NCI-H510A treated with DMSO at 0.1 percent for 48 hours (cell line): Measurements from ENCODE around the gene EHBP1L1.
"Not testable (repeated sequence)": the region's sequence is repeated elsewhere in the genome, so short reads cannot be mapped to it uniquely, and the experiment has no call there.

Source experiments
- DNase-seq: peaks from one replicate; lab custom pipeline; 2025; lab: John Stamatoyannopoulos, UW

Gene EHBP1L1

GRCh38 chr11:65560555-65561418 is 15.1 kb upstream of the EHBP1L1 start:
- peak; percentile 19 for DNase-seq

- no peak for DNase-seq
Observed at GRCh38 chr11:65562020-65562419, 13.8 kb upstream of the EHBP1L1 start.

GRCh38 chr11:65562788-65563187 is 13.1 kb upstream of the EHBP1L1 start:
- DNase-seq = no peak

- DNase-seq = no peak
Observed at GRCh38 chr11:65563601-65564000, 12.3 kb upstream of the EHBP1L1 start.

GRCh38 chr11:65564879-65565559 is 10.8 kb upstream of the EHBP1L1 start:
- DNase-seq = not testable (repeated sequence)

- DNase-seq = no peak
Observed at GRCh38 chr11:65565624-65566453, 10.0 kb upstream of the EHBP1L1 start.

GRCh38 chr11:65569164-65569972 is 6.5 kb upstream of the EHBP1L1 start:
- DNase-seq = no peak

- peak; percentile 98 for DNase-seq
Observed at GRCh38 chr11:65569973-65570918, 5.6 kb upstream of the EHBP1L1 start, which contains the start of gene ZNRD2. Gene ZNRD2, plus strand, starts transcription at chr11:65570477. Its CDS starts 15 bp downstream, at chr11:65570492.

GRCh38 chr11:65571420-65571819 is 4.4 kb upstream of the EHBP1L1 start:
- no peak for DNase-seq

GRCh38 chr11:65571940-65572339 is 3.9 kb upstream of the EHBP1L1 start:
- DNase-seq = peak; percentile 67

- DNase-seq = peak; percentile 50
Observed at GRCh38 chr11:65572356-65573051, 3.3 kb upstream of the EHBP1L1 start, which contains the start of gene FAM89B. Gene FAM89B, plus strand, starts transcription at chr11:65572538. Its CDS starts 132 bp downstream, at chr11:65572670.

- no peak for DNase-seq
Observed at GRCh38 chr11:65573391-65574079, 2.3 kb upstream of the EHBP1L1 start.

- peak; percentile 86 for DNase-seq
Observed at GRCh38 chr11:65574109-65574810, 1.6 kb upstream of the EHBP1L1 start.

GRCh38 chr11:65574811-65575567 is 864 bp upstream of the EHBP1L1 start:
- no peak for DNase-seq

GRCh38 chr11:65576232-65576866 is 496 bp downstream of the EHBP1L1 start:
- no peak for DNase-seq

- no peak for DNase-seq
Observed at GRCh38 chr11:65576867-65577755, 1.3 kb downstream of the EHBP1L1 start.
